GM19395 (cell line): Measurements from ENCODE around the gene PNPLA3.

Experiments used
- ATAC-seq: cut with Tn5 transposase; IDR thresholded peaks from one replicate; pipeline ENCODE4 v1.9.1; 2021; ENCODE audit warnings: mild to moderate bottlenecking, moderate library complexity; ENCODE audit not compliant: unreplicated experiment

The PNPLA3 gene, protein sequence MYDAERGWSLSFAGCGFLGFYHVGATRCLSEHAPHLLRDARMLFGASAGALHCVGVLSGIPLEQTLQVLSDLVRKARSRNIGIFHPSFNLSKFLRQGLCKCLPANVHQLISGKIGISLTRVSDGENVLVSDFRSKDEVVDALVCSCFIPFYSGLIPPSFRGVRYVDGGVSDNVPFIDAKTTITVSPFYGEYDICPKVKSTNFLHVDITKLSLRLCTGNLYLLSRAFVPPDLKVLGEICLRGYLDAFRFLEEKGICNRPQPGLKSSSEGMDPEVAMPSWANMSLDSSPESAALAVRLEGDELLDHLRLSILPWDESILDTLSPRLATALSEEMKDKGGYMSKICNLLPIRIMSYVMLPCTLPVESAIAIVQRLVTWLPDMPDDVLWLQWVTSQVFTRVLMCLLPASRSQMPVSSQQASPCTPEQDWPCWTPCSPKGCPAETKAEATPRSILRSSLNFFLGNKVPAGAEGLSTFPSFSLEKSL

GRCh38 chr22:43923631-43924464 lies at the start of gene PNPLA3:
Gene PNPLA3 (plus strand): TSS chr22:43923805. CDS start chr22:43923912, 107 bp downstream.
- ATAC-seq = no peak

- ATAC-seq = no peak
Measured at GRCh38 chr22:43876866-43877509, 46.6 kb upstream of the PNPLA3 start.

- ATAC-seq = no peak
Measured at GRCh38 chr22:43878079-43878795, 45.4 kb upstream of the PNPLA3 start.

DNA sequence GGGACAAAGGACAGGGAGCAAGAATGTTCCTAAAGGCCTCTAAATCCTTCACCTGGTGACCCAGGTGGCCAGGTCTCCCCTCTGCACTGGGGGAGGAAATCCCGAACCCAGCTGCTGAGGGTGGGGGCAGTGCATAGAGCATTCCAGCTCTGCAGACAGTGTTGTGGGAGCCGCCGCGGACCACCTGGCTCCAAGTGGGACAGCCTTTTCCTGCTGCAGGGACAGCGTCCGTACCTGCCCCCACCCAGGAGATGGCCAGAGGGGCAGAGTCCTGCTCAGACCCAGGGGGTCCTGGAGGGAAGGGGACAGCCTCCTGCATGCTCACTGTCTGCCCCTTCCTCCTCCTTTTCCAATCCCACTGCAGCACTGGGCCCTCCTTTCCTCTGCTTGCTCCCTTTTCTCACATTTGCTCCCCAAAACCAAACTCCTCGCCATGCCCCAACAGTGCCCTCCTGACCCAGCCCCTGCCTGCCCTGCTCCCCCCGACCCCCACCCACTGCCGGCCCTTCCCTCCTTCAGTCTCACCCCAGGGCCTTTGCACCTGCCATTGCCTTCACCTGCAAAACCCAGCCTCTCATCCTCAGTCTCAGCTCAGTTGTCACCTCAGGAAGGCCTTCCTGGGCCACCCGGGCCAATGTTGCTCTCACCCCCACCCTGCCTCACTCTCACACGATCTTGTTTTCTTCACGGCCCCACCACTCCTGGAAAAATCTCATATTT lies 44.6 kb upstream of the PNPLA3 start:
- no peak for ATAC-seq

DNA sequence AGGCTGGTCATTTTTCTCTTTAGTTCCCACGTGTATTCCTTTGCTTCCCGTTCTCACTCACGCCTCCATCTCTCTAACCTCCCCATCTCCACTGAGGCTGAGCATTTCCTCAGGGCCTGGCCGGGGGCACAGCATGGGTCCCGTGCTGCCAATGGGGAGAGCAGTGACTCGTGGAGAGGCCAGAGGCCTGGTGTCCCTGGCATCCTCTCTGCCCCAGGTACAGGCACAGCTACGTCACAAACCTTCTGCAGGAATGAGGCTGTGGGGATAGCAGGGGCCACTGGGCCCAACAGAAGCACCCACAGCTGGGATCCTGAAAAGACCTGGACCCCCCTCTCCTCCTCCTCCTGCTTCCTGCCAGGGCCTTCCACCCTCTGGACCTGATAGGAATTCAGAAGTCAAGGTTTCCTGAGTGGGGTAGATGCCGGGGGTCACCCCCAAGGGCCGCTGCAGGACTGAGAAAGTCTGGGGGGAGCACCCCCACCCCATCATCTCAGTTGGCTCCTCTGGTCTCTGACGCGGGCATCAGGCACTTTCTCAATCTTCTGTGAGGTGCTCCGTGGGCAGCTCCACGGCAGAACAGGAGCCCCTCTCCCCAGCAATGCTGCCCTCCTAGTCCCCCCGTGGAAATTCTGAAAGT lies 43.6 kb upstream of the PNPLA3 start:
- ATAC-seq = no peak

DNA sequence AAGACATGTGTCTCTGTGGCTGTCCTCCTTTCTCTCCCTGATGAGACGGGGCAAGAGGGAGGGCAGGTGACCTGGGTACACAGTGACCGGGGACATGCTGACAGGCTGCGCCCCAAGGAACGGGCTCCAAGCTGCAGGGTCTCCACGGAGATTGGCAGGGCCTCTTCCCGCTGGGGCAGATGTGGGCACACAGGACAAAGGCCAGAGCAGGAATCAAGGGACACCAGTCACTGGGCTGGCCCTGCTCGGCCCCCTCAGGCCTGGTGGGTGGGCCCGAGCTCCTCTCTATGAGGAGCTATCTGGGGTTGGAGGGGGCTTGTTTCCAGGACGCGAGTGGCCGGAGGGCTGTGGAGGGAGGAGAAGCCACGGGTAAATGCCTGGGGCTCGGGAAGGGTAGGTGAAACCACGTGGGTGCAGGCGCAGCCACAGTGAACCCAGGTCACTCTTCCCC lies 43.0 kb upstream of the PNPLA3 start:
- ATAC-seq = no peak

GRCh38 chr22:43881091-43882061 lies 42.2 kb upstream of the PNPLA3 start:
- no peak for ATAC-seq

DNA sequence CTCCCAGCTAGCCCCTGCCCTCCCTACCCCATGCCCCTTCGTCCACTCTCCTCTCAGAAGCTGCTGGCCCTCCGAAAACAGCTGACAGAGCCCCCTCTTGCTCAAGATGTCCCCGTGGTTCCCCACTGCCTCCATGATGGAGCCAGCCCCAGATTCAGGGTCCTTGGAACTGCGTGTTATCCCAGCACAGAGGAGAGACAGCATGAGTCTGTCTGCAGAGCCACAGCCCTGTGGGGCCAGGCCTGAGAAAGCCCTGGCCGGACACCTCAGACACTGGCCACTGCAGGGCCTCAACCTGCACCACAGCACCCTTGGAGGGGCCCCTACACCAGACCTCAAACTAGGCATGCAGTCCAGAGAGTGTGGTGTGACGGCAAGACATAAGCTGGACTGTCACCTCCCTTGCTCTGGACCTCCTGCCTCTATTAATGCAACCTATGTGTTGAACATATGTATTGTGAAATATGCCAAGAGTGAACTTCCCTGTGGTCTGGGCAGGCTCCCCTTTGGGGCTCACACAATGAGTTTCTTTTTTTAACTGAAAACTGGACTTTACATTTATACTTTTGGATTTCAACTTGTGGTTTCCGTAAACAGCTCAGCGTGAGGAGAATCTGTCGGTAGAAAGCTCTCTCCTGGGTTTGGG lies 41.4 kb upstream of the PNPLA3 start:
- ATAC-seq = no peak

DNA sequence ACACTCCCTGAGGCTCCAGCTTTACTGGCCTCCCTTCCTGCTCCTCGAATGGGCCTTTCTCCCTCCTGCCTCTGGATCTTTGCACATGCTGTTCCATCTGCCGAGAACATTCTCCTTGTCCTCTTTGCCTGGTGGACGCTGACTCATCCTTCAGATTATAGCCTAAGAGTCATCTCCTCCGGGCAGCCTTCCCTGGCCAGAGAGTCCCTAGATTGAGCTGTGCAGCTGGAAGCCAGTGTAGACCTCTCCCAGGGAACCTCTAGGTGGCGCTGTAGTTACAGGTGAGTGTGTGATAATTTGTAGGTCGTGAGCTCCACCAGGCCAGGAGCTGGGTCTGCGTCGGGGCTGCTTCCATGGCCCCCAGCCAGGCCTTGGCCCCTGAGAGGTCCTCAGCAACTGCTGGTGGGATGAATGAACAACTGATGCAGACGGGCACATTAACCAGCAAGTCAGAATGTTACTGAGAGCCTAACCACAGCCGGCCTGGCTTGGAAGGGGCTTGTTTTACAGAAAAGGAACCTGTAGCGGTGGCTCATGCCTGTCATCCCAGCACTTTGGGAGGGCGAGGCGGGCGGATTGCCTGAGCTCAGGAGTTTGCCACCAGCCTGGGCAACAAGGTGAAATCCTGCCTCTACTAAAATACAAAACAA lies 40.5 kb upstream of the PNPLA3 start:
- no peak for ATAC-seq

- no peak for ATAC-seq
Measured at GRCh38 chr22:43883719-43884415, 39.7 kb upstream of the PNPLA3 start.

DNA sequence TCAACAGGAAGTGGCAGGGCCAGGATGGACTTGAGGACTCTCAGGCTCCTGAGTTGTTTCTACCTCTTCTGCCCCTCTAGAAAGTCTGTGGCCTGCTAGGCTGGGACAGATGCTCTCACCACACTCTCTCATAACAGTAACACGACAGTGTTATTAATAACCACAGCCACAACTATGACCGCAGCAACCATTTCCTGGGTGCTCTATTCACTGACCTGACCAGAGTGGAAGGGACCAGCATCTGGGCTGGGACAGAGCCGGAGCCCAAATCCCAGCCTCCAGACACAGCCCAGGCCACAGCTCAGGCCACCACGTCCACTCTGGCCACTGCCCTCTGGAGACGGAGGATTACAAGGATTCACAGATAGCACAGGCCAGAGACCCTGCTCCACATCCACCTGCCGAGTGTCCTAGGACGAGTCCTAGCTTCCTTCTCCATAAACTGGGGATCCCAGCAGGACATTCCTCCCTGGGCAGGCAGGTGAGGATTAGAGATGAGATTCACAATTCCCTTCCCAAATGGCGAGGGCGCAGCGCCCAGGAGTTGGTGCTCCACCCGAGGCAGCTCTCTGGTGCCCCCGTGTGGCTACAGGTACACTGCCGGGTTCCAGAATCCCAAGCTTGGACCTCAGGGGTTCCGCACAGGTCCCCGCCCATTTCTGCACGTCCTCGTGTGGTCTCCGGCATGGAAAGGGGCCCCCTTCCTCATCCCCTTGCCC lies 38.8 kb upstream of the PNPLA3 start:
- peak; percentile 74 for ATAC-seq

- ATAC-seq = no peak
Measured at GRCh38 chr22:43885319-43885671, 38.3 kb upstream of the PNPLA3 start.

GRCh38 chr22:43885786-43886185 lies 37.8 kb upstream of the PNPLA3 start:
- ATAC-seq = no peak

DNA sequence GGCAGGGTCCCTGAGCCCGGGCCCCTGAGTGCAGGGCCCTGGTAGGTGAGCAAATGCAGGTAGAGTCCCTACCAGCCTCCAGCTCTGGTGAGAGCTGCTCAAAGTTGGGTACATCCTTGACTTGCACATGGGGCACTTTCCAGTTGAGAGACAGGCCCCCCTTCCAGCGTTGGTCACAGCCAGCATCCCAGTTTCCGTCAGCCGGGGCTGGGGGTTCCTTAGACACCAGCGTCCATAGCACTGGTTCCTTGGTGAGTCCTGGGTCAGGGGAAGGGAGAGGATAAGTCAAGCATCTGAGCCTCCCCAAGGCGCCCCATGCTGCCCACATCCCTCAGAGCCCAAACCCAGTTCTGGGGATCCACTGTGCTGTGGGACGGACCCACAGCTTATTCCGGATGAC lies 37.4 kb upstream of the PNPLA3 start:
- no peak for ATAC-seq

DNA sequence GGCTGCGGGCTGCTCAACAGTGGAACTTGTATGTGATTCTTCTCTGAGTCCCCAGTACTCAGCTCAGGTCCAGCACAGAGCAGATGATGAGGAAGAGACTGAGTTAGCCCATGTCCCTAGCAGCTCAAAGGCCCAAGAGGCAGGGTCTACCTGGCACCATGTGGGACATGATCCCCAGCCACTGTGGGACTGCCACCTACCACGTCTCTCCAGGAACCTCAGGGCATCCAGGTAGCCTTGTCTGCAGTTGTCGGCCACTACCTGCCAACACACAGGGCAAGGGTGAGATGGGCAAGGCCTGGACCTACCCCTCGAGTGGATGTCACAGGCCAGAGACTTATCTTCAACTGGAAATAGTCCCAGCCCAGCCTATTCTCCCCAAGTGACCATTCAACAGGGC lies 36.2 kb upstream of the PNPLA3 start:
- ATAC-seq = no peak

GRCh38 chr22:43888740-43889139 lies 34.9 kb upstream of the PNPLA3 start:
- ATAC-seq = no peak
